ENCODE results near the gene HIRIP3. TPM values are rescaled to one million over a fixed set of nuclear protein-coding genes. Genes with fewer than 3 reads are reported as not detected.

Gene HIRIP3
- total and polyA plus RNA-seq, 2 experiments from 2014 or later = 10.4 to 18.5 TPM

- H3K79me2 ChIP-seq (replicated peaks; ENCODE audit: insufficient read depth) = peaks cover 7% of the 10 kb centered on the region; the same call in 1 of the 2 replicates
- H3K27me3 ChIP-seq (ENCODE audit: insufficient read depth) = no peaks in the 10 kb centered on the region
- Mint-ChIP-seq H3K36me3 (ENCODE audit: low read depth) (peaks cover 48% of the 10 kb centered on the region), H3K4me3 (no peak overlapping the region), H3K27me3 (ENCODE audit: insufficient read depth, low read depth, poor library complexity) (peaks cover 13% of the 10 kb centered on the region), H3K4me1 (peaks cover 15% of the 10 kb centered on the region), H3K9me3 (peaks cover 2% of the 10 kb centered on the region; the same call in 2 of the 3 replicates), H3K27ac (no peak overlapping the region)
- no peak overlapping the region for H3K4me2 ChIP-seq
- H3K27ac ChIP-seq (ENCODE audit: low read depth) = no peak overlapping the region
- no peaks in the 10 kb centered on the region for H3K9me2 ChIP-seq (ENCODE audit: insufficient read depth)
- H3F3A ChIP-seq (replicated peaks; ENCODE audit: low read depth) = peaks cover 20% of the 10 kb centered on the region
- H3K36me3 ChIP-seq (ENCODE audit: insufficient read depth) = peaks cover 7% of the 10 kb centered on the region
- ATAC-seq = no peak
- TF ChIP-seq CREB1 (CRISPR knock-in tag; IDR thresholded peaks at IDR 0.05; ENCODE audit: low read depth) (no peak), EZH2phosphoT487 (IDR thresholded peaks at IDR 0.05; ENCODE audit: unreplicated experiment) (no peak), JUNB (IDR thresholded peaks at IDR 0.05; ENCODE audit: unreplicated experiment) (no peak), POLR2AphosphoS5 (IDR thresholded peaks at IDR 0.05; ENCODE audit: low read depth) (no peak), CTCF (conservative IDR thresholded peaks at IDR 0.05; ENCODE audit: low read depth in 2 of 2) (no peak), NANOG (IDR thresholded peaks at IDR 0.05; ENCODE audit: borderline replicate concordance) (no peak), ZNF331 (CRISPR knock-in tag; IDR thresholded peaks at IDR 0.05; ENCODE audit: low read depth) (no peak), REST (IDR thresholded peaks at IDR 0.05; ENCODE audit: unreplicated experiment) (no peak), EZH2 (IDR thresholded peaks at IDR 0.05; ENCODE audit: low read depth, unreplicated experiment) (no peak), ZNF114 (CRISPR knock-in tag; IDR thresholded peaks at IDR 0.05) (no peak)
- TF ChIP-seq, protein P1, sequence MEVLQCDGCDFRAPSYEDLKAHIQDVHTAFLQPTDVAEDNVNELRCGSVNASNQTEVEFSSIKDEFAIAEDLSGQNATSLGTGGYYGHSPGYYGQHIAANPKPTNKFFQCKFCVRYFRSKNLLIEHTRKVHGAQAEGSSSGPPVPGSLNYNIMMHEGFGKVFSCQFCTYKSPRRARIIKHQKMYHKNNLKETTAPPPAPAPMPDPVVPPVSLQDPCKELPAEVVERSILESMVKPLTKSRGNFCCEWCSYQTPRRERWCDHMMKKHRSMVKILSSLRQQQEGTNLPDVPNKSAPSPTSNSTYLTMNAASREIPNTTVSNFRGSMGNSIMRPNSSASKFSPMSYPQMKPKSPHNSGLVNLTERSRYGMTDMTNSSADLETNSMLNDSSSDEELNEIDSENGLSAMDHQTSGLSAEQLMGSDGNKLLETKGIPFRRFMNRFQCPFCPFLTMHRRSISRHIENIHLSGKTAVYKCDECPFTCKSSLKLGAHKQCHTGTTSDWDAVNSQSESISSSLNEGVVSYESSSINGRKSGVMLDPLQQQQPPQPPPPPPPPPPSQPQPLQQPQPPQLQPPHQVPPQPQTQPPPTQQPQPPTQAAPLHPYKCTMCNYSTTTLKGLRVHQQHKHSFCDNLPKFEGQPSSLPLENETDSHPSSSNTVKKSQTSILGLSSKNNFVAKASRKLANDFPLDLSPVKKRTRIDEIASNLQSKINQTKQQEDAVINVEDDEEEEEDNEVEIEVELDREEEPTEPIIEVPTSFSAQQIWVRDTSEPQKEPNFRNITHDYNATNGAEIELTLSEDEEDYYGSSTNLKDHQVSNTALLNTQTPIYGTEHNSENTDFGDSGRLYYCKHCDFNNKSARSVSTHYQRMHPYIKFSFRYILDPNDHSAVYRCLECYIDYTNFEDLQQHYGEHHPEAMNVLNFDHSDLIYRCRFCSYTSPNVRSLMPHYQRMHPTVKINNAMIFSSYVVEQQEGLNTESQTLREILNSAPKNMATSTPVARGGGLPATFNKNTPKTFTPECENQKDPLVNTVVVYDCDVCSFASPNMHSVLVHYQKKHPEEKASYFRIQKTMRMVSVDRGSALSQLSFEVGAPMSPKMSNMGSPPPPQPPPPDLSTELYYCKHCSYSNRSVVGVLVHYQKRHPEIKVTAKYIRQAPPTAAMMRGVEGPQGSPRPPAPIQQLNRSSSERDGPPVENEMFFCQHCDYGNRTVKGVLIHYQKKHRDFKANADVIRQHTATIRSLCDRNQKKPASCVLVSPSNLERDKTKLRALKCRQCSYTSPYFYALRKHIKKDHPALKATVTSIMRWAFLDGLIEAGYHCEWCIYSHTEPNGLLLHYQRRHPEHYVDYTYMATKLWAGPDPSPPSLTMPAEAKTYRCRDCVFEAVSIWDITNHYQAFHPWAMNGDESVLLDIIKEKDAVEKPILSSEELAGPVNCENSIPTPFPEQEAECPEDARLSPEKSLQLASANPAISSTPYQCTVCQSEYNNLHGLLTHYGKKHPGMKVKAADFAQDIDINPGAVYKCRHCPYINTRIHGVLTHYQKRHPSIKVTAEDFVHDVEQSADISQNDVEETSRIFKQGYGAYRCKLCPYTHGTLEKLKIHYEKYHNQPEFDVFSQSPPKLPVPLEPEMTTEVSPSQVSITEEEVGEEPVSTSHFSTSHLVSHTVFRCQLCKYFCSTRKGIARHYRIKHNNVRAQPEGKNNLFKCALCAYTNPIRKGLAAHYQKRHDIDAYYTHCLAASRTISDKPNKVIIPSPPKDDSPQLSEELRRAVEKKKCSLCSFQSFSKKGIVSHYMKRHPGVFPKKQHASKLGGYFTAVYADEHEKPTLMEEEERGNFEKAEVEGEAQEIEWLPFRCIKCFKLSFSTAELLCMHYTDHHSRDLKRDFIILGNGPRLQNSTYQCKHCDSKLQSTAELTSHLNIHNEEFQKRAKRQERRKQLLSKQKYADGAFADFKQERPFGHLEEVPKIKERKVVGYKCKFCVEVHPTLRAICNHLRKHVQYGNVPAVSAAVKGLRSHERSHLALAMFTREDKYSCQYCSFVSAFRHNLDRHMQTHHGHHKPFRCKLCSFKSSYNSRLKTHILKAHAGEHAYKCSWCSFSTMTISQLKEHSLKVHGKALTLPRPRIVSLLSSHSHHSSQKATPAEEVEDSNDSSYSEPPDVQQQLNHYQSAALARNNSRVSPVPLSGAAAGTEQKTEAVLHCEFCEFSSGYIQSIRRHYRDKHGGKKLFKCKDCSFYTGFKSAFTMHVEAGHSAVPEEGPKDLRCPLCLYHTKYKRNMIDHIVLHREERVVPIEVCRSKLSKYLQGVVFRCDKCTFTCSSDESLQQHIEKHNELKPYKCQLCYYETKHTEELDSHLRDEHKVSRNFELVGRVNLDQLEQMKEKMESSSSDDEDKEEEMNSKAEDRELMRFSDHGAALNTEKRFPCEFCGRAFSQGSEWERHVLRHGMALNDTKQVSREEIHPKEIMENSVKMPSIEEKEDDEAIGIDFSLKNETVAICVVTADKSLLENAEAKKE (CRISPR knock-in tag; IDR thresholded peaks at IDR 0.05) = no peak
- TF ChIP-seq, protein P2, sequence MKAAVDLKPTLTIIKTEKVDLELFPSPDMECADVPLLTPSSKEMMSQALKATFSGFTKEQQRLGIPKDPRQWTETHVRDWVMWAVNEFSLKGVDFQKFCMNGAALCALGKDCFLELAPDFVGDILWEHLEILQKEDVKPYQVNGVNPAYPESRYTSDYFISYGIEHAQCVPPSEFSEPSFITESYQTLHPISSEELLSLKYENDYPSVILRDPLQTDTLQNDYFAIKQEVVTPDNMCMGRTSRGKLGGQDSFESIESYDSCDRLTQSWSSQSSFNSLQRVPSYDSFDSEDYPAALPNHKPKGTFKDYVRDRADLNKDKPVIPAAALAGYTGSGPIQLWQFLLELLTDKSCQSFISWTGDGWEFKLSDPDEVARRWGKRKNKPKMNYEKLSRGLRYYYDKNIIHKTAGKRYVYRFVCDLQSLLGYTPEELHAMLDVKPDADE (IDR thresholded peaks at IDR 0.05) = no peak
- H3K4me3 ChIP-seq = no peak overlapping the region
- DNase-seq (ENCODE audit: low spot score) = no peak
- H4K20me1 ChIP-seq (replicated peaks; ENCODE audit: insufficient read depth) = peaks cover 6% of the 10 kb centered on the region; the same call in 1 of the 2 replicates
- H3K4me1 ChIP-seq (ENCODE audit: insufficient read depth) = peaks cover 13% of the 10 kb centered on the region
- no peak overlapping the region for H2AFZ ChIP-seq
Measured at GRCh38 chr16:29993191-29993902, 2.1 kb downstream of the HIRIP3 start.

Measured in GM23338 (cell line).